ENCODE measurements around the gene AFF1.
"Not testable (repeated sequence)": the region's sequence is repeated elsewhere in the genome, so short reads cannot be mapped to it uniquely, and the experiment has no call there.

The AFF1 gene

DNA sequence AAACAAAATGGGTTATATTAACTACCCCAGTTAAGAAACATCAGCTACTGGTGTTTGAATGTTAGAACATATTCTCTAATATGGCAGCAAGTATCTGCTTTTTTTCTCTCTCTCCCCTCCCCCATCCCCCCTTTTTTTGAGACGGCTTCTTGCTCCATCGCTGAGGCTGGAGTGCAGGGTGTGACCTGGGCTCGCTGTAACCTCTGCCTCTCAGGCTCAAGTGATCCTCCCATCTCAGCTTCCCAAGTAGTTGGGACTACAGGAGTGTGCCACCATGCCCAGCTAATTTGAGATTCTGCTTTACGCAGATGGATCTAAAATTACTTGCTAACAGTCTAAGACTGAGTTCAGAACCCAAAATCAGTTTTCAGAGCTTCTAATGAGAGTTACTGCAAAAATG lies 101.9 kb downstream of the AFF1 start:
- DNase-seq (ENCODE audit: low read depth in 2 of 2), result no peak

DNA sequence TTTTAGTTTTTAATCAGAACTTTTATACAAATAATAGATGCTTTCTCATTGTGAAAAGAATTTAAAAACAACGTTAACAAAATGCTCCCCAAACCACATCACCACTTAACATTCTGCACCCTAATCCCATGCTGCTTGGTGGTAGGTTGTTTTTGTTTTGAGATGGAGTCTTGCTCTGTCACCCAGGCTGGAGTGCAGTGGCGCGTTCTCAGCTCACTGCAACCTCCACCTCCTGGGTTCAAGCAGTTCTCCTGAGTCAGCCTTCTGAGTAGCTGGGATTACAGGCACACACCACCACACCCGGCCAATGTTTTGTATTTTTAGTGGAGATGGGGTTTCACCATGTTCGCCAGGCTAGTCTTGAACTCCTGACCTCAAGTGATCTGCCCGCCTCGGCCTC lies 102.4 kb downstream of the AFF1 start:
- DNase-seq (ENCODE audit: low read depth in 2 of 2), result not testable (repeated sequence)

DNA sequence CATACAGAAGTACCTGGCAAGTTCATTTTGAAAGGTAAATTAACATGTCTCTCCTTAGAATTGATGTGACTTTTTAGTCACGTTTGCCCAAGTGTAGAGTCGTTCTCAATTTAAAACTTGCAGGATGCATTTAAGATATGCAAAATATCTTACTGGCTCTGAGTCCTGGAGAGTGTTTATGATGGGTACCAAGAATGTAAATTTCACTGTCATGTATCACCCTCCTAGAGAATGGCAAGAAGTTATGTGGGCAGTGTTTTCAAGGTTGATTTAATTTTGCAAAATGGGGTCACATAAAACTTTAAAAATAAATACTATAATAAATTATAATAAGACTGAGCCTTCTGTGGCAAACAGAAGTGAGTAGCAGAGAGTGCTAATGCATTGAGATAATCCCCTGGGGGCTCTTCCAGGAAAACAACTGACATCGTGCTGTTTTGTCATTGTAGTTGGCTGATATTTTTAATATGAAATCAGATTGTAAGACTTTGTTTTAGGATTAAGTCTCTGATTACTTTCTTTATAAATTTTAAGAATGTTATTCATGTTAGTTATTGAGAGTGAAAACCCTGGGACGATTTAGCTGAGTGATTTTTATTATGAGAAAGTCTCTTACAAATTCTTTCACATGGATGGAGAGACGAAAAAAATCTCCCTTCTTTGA lies 103.0 kb downstream of the AFF1 start:
- DNase-seq (ENCODE audit: low read depth in 2 of 2), result no peak

DNA sequence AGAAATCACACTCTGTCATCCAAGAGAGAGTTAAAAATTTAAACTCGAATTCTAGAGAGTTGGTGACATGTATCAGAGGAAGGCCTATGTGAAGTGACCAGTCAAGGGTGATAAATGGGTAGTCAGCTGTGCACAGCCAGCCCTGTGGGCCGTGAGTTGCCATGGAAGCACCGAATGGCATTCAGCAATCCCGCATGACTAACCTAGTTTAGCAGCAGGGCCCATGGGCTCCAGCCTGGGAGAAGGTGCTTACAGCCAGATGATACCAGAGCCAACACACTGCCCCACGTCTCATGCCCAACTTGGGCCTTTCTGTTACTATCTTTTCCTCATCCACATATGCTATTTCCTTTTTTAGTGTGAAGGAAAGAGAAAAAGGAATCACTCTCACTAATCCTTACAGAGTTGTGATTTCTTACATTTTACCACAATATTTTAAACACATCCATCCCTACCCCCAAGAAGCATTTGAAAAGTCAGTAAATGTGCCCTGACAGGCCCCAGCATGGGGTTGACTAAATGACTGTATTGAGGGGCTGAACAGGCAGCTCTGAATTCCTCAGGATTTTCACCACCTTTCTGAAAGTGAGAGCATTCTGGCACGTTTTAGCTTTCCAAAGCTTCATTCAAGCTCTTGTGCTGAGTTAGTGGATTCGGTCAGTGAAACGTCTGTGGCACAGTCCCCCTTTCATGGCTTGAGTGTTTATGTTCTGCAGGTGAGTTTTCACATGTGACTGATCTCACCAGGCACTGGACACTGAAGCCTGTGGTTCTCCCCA lies 104.2 kb downstream of the AFF1 start:
- DNase-seq (ENCODE audit: low read depth in 2 of 2), result no peak

DNA sequence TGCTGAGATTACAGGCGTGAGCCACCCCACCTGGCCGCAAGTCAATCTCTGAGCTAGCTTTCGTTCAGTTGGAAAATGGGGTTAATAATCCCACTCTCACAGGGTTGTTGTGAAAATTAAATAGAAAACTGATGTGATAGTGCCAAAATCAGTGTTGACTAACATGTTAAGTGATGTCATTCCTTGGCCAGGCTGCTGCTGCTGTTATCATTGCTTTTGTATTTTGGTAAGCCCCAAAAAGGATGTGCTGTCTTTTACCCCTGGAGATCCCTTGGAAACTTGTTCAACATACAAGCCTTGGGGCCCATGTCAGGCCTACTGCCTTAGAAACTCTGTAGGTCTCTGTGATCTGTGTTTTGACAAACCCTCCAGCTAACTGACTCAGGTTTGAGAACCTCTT lies 106.3 kb downstream of the AFF1 start:
- DNase-seq (ENCODE audit: low read depth in 2 of 2), result no peak

DNA sequence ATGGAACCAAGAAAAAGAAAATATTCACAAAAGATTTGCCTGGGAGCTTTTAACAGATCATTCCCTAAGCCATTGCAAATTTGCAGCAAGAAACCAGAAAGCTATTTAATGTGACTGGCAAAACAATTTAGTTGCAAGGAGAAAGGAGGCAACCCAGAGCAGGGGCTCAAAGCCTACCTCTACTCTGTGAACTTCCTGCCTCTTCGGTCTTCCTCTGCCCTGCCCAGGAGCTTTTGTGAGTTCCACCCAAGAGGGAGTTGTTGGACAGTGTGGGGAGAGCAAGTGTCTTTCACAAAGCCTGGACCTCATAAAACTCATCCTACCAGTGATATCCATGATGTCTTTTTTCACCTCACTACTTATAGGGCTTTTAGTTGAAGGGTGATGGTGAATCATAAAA lies 107.4 kb downstream of the AFF1 start:
- DNase-seq (ENCODE audit: low read depth in 2 of 2), result no peak

DNA sequence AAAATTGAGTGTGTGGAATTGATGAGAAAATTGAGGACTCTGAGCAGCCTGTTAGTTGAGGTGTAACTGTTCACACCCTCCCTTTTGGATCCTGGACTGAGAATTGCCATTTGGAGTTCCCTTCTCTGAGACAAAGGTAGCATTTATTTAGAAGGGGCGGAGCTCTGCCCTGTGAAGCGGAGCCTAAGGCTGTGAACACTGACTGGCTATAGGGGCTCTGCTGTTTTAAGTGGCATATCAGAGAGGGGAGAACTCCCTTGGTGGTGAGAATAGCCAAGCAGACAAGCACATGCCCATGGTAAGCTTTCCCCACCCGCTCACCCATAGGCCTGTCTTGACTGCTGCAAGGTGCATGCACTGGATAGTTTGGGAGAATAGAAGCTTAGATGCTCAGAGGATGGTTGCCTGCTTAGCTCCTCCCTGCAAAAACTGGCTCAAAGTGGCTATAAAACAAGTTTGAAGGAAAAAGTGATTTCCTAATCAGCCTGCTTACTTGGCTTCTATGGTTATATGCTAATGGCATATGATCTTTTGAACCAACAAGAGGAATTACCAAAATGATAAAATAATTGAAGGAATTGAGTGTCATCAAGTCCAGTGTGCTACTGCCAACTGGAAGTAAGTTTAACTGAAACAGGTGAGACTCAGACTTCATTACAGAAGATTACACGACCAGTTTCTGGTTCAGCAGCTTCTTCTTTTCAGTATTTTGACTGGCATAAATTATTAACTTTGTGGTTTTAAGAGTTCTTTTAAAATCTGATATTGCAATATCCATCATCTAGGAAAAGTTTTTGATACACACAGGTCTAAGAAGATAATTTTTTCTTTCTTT lies 108.4 kb downstream of the AFF1 start:
- no peak for DNase-seq (ENCODE audit: low read depth in 2 of 2)

DNA sequence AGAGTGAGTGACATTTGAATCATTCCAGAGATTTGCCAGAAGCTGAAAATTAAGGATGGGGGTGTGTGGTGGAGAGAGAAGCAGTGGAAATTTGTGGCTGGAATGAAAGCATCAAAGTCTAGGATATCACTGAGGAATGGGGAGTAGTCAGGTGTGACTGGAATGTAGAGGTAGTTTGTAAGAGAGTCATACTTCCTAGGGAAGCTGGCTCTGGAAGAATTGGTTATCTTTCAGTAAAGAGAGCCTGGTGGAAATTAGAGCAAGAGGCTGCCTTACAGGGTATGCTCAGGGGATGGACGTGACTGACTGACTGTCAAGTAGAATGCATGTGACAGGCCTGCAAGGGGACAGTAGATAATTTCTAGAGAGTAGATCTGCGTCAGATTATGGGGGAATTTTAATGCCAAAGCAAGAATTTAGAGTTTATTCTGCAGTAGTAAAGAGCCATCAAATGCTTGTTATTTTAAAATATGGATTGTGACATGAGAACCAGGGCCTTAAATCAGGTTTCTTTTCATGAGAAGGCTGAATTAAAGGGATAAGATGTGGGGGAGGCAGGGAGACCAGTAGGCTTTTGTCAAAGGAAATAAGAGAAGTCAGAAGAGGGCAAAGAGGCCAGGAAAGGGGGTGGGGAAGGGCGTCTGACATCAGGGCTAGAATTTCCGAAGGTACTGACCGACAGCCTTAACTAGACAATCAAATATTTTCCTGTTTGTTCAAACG lies 109.9 kb downstream of the AFF1 start:
- no peak for DNase-seq (ENCODE audit: low read depth in 2 of 2)

DNA sequence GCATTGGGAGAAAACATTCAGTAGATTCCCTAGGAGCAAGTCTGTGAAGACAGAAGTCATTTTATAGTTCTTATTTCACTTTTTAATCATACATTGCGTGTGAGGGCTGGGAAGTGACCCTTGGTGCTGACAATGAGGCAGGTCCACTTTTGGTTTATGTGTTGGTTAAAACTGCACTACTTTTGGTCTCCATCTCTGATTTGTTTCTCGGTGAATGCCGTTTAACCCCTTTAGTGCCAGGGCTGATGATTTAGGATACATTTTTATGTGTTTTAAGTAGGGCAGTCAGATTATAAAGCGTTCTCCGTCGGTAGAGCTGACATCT lies 110.4 kb downstream of the AFF1 start:
- no peak for DNase-seq (ENCODE audit: low read depth in 2 of 2)

DNA sequence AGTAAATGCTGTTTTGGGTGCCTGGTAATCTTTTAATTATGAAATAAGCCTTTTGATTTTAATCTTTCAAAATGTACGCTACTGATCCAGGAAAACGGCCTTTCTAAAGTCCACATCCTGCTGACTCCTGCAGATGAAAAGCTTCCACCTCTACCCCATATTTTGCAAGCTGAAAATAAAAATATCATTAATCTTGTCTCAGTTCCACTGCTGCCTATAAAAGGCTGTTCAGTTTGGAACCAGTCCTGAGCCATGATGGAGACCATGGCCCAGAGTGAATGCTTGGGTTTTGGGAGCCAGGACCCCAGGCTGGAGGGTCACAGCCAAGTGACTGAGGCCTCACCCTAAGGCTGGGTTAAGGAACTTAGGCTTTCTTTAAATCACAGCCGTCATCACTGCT lies 110.8 kb downstream of the AFF1 start:
- no peak for DNase-seq (ENCODE audit: low read depth in 2 of 2)

DNA sequence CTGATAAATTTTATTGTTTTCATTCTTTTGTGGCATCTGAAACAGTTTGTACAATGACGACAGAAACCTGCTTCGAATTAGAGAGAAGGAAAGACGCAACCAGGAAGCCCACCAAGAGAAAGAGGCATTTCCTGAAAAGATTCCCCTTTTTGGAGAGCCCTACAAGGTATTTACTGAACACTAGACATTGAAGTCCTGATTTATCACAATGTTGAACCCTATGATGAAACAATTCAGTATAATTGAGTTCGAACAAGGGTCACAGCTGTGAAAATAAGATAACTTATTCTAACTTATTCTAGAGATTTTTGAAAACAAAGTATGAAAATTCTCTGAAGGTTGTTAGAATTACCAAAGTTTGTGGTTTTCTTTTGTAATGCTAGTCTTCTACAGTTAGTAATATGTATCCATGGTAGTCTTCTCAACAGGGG lies 111.3 kb downstream of the AFF1 start:
- no peak for DNase-seq (ENCODE audit: low read depth in 2 of 2)

DNA sequence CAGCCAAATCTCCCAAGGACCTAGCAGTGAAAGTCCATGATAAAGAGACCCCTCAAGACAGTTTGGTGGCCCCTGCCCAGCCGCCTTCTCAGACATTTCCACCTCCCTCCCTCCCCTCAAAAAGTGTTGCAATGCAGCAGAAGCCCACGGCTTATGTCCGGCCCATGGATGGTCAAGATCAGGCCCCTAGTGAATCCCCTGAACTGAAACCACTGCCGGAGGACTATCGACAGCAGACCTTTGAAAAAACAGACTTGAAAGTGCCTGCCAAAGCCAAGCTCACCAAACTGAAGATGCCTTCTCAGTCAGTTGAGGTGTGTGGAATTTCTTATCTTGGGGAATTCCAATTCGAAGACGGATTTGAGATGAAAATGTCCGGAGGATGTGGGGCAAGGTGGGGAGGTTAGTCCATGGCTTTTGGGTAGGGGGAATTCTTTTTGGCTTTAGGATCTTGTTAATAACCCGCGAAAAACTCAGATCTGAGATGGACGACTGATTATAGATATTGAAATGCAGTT lies 112.5 kb downstream of the AFF1 start:
- DNase-seq (ENCODE audit: low read depth in 2 of 2), result no peak

DNA sequence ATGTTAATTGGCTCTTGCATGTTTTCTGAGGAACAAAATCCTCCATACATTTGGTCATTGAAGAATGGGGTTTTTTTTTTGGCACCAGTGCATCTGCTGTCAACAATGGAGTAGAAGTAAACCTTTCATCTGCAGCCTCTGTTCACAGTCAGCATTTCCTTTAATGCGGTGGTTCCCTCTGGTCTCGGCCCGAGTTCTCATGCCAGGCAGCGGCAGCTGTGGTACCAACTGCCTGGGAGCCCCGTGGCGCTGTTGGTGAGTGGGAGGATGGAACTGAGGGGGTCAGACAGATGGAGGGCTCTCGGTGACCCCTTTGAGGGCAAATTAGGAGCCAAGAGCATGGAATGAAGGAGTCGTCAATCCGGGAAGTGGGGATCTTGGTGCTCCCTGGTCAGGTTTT lies 114.7 kb downstream of the AFF1 start:
- no peak for DNase-seq (ENCODE audit: low read depth in 2 of 2)

DNA sequence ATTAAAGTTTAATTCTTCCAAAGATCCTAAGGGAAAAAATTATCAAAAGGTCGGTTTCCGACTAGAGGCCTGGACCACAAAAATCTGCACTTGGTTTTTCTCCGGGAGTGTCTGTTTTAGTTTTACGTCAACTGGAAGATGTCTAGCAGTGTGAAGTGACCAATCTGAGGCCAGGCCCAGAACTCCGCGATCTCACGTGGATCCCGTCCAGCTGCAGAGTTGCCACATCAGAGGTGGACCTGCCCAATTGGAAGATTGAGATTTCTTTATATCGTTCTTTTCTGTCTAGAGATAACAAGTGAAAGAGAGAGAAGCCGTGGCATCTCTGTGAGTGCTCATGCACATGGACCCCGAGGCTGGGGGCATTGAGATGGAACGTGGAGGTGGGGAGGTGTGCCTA lies 115.8 kb downstream of the AFF1 start:
- no peak for DNase-seq (ENCODE audit: low read depth in 2 of 2)

DNA sequence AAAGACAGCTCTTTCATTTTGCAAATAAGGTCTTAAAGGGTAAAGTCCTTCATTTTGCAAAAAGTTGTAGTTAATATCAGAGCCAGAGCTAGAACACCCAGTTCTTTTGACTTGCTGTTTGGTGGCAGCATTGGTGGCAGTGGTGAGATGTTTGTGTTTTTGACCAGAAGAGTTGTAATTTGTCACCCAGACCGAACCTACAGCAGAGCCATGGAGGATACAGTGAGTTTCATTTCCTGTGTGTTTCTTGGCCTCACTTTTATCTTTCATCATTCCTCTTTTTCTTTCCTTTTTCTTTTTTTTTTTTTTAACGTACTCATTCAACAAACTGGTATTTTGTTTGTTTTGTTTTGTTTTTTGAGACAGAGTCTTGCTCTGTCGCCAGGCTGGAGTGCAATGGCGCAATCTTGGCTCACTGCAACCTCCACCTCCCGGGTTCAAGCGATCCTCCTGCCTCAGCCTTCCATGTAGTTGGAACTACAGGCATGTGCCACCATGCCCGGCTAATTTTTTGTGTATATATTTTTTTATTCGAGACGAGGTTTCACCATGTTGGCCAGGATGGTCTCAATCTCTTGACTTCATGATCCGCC lies 116.4 kb downstream of the AFF1 start:
- DNase-seq (ENCODE audit: low read depth in 2 of 2), result no peak

DNA sequence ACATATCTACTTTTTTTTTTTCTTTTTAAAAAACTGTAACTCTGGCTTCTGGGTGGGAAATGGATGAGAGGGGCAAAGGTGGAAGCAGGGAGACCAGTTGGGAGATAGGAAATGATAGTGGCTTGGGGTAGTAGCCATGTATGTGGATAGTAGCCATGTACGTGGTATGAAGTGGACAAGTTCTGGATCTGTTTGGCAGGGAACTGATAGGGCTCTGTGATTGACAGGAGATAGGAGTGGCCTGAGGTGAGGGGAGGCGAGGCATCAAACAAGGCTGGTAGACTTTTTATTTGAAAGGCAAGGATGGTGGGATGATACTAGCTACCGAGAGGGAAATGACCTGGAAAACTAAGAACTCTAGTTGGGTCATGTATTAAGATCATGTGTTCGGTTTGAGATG lies 117.8 kb downstream of the AFF1 start:
- DNase-seq (ENCODE audit: low read depth in 2 of 2), result no peak

DNA sequence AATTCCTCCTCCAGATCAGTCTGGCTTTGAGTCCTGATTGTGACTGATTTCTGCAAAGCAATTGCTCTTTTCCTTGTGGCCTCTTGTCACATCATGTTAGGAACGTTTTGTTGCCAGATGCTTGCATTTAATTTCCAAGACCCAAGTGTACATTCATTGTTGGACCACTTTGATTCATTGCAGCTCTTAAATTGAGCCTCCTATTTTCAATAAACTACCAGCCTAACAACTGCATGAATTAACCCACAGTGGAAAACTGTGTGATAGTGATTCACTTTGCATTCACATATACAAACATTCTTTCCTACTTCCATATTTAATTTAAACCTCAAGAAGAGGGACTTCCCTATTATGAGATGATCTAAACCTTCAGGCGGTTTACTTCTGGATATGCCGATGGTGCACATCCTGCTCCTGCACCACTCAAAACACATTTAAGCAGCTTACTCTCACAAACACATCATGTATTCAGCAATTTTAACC lies 118.4 kb downstream of the AFF1 start:
- no peak for DNase-seq (ENCODE audit: low read depth in 2 of 2)

DNA sequence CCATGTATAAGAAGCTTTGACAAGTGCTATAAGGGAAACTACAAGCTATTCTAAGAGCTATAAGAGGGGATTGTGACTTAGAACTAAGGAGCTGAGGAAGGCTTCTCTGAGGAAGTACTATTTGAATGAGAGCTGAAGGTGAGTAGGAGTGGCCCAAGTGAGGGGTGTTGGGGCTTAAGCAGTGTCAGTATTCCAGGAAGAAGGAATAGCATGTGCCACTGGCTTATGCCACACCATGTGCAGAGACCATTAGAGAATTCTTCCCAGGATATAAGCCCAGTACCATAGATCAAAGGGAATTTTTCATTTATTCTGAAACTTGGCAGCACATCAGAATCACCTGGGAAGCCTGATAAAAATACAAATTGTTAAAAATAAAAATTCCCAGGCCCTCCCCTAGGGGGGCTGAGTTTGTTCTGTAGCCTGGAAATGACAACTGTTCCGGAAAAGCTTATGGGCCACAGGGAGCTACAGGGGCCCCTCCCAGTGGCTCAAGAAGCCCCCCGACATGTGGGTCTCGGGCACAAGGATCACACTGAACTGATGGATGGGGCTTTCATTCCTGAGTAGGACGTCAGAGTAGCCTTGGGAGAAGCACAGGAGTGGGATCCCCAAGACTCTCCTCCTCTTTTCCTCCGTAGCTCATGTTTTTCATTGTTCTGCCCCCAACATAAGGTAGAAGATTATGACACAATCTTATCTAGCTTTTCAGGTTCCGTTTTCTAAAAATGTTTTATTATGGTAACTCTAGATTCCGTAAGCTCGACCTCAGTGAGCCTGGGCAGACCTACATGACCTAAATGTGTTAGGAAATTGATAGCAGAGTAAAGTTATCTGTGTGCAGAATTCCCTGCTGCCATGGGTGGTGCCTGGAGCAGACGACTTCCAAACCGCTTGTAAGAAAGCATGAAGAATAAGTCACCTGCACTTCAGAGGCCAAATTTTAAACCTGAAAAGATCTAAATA lies 119.3 kb downstream of the AFF1 start:
- no peak for DNase-seq (ENCODE audit: low read depth in 2 of 2)

DNA sequence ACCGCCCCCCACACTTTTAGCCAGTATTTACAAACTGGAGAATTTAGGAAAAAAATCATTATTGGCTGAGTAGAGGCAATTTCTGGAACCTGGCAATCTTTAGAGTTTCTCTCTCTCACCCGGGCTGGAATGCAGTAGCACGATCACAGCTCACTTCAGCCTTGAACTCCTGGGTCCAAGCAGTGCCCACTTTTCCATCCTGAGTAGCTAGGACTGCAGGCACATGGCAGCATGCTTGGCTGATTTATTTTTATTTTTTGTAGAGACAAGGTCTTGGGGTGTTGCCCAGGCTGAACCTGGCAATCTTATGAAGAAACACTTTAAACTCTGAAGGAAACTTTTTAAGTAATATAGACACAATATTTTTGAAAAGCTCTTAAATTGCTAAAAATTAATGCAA lies 120.1 kb downstream of the AFF1 start:
- DNase-seq (ENCODE audit: low read depth in 2 of 2), result no peak

DNA sequence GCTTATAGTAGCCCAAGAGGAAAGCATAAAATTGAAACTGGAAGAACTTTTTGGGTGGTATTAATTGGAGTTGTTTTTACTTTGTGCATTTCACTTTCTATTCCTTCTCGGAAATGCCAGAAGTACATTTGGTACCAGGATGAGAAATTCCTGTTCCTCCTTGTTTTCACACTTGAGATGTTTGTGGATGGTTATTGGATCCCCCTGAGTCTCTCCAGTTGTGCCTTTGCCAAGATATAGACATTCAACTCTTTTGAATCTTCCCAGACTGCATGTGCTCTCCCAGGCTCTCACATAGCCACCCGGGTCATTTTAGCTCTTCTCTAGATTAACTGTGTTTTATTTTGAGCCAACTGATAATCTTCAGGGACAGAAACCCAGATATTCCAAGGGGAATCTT lies 120.5 kb downstream of the AFF1 start:
- DNase-seq (ENCODE audit: low read depth in 2 of 2), result no peak
